A673 (cell line): ENCODE measurements around the gene SOAT1. TPM values are rescaled to one million over a fixed set of nuclear protein-coding genes. Genes with fewer than 3 reads are reported as not detected.
"Not testable (repeated sequence)": the region's sequence is repeated elsewhere in the genome, so short reads cannot be mapped to it uniquely, and the experiment has no call there.

Experiments used
- BruUV-seq: library from RNA; stranded (reverse); fragments of 400-500 nt; replicated peaks from 2 replicates; lab custom pipeline; 2021; lab: Mats Ljungman, UMichigan
- CTCF ChIA-PET: fragments of 300-600 bp; sonication (Branson Sonifier 250); formaldehyde crosslinking; loops from one replicate; lab custom pipeline; 2022; ENCODE audit warnings: antibody characterized with exemption; lab: Charles Lee
- POLR2A ChIA-PET: fragments of 300-600 bp; sonication (Branson Sonifier 250); formaldehyde crosslinking; loops from one replicate; lab custom pipeline; 2022; ENCODE audit warnings: antibody characterized with exemption; ENCODE audit not compliant: low non-redundant PET; lab: Charles Lee
- DNase-seq: peaks from one replicate; pipeline ENCODE4 v3.0.0-alpha.2; 2015; ENCODE audit warnings: low spot score
- H3K27ac ChIP-seq: fragments of 200-600 bp; sonication (generic); 2 replicates; pipeline ENCODE4 v1.5.1; 2016; ENCODE audit warnings: mixed run types, low read depth, mild to moderate bottlenecking, mixed read lengths, antibody characterized with exemption, low read length; ENCODE audit not compliant: poor library complexity, severe bottlenecking
- H3K27me3 ChIP-seq: fragments of 200-600 bp; sonication (generic); replicated peaks from 2 replicates; pipeline ENCODE4 v1.6.1; 2017; ENCODE audit warnings: mixed run types, low read depth, mild to moderate bottlenecking, mixed read lengths, antibody characterized with exemption, low read length; ENCODE audit not compliant: insufficient read depth, poor library complexity
- H3K36me3 ChIP-seq: fragments of 200-600 bp; sonication (generic); 2 replicates; pipeline ENCODE4 v1.6.1; 2016; ENCODE audit warnings: mixed run types, mild to moderate bottlenecking, mixed read lengths, antibody characterized with exemption, low read length; ENCODE audit not compliant: insufficient read depth, poor library complexity, severe bottlenecking
- H3K4me1 ChIP-seq: fragments of 200-600 bp; sonication (generic); 2 replicates; pipeline ENCODE4 v1.6.1; 2017; ENCODE audit warnings: mixed run types, mild to moderate bottlenecking, mixed read lengths, antibody characterized with exemption, low read length; ENCODE audit not compliant: insufficient read depth, poor library complexity, severe bottlenecking
- H3K4me3 ChIP-seq: fragments of 200-600 bp; sonication (generic); 2 replicates; pipeline ENCODE4 v1.5.1; 2016; ENCODE audit warnings: low read depth, mixed run types, mild to moderate bottlenecking, mixed read lengths, low read length; ENCODE audit not compliant: poor library complexity, severe bottlenecking
- H3K9me3 ChIP-seq: fragments of 200-600 bp; sonication (generic); 2 replicates; pipeline ENCODE4 v1.6.1; 2016; ENCODE audit warnings: mixed run types, low read depth, mild to moderate bottlenecking, mixed read lengths, antibody characterized with exemption, low read length; ENCODE audit not compliant: poor library complexity, severe bottlenecking
- CTCF ChIP-seq: fragments of 300-800, 200-600 bp; sonication (generic); conservative IDR thresholded peaks from 2 replicates; pipeline ENCODE4 v1.5.1; 2017; ENCODE audit warnings: low read depth, mild to moderate bottlenecking, antibody characterized with exemption, low read length, moderate library complexity, mixed read lengths
- EZH2 ChIP-seq: fragments of 200-600 bp; sonication (generic); IDR thresholded peaks from 2 replicates; pipeline ENCODE4 v1.6.1; 2017; ENCODE audit warnings: borderline replicate concordance, low read depth, mild to moderate bottlenecking, mixed read lengths, antibody characterized with exemption, low read length; ENCODE audit not compliant: poor library complexity, severe bottlenecking
- intact Hi-C: fragments of 100-400 bp; cut with micrococcal nuclease; formaldehyde crosslinking; loops from one replicate; pipeline ENCODE4 v1.10.0; 2022; ENCODE audit not compliant: unreplicated experiment
- total RNA-seq: library from RNA; stranded (reverse); gene quantifications from 2 replicates; pipeline ENCODE4 v1.2.3, GENCODE V29; 2021

The SOAT1 gene
- total RNA-seq, 1 experiment from 2014 or later = 53.0 TPM

GRCh38 chr1:179352236-179352635 lies 58.6 kb downstream of the SOAT1 start:
- intact Hi-C loops = loop anchor here (5.0 kb wide), 1 partner anchor 160 kb away; no protein-coding TSS in a partner anchor
- peaks cover 7% of the 10 kb centered on the region for H3K36me3 ChIP-seq
- CTCF ChIA-PET = no interaction called here
- no peak overlapping the region for H3K4me3 ChIP-seq
- no peak overlapping the region for H3K27ac ChIP-seq
- H3K27me3 ChIP-seq = no peaks in the 10 kb centered on the region
- no peak for DNase-seq
- BruUV-seq = no TSS peak
- POLR2A ChIA-PET = no interaction called here
- H3K4me1 ChIP-seq = no peaks in the 10 kb centered on the region
- no peaks in the 10 kb centered on the region for H3K9me3 ChIP-seq
- no peak for TF ChIP-seq CTCF
- no peak for TF ChIP-seq EZH2

- ChIA-PET POLR2A (no interaction called here), CTCF (no interaction called here)
- no peak for DNase-seq
- intact Hi-C loops = loop anchor here (5.0 kb wide), 1 partner anchor 161 kb away; no protein-coding TSS in a partner anchor
- Histone ChIP-seq H3K4me1 (no peaks in the 10 kb centered on the region), H3K9me3 (no peaks in the 10 kb centered on the region), H3K4me3 (no peak overlapping the region), H3K36me3 (peaks cover 4% of the 10 kb centered on the region), H3K27ac (no peak overlapping the region), H3K27me3 (no peaks in the 10 kb centered on the region)
- no peak for TF ChIP-seq EZH2
- no peak for TF ChIP-seq CTCF
- BruUV-seq = no TSS peak
Observed at GRCh38 chr1:179353546-179353945, 59.9 kb downstream of the SOAT1 start.

GRCh38 chr1:179361631-179362030 lies 68.0 kb downstream of the SOAT1 start:
- H3K4me3 ChIP-seq, H3K4me1 ChIP-seq, CTCF ChIA-PET, H3K9me3 ChIP-seq, POLR2A ChIA-PET, H3K27ac ChIP-seq, intact Hi-C loops, H3K27me3 ChIP-seq, DNase-seq, H3K36me3 ChIP-seq, BruUV-seq: not testable (repeated sequence)

- intact Hi-C loops = loop anchor here (5.0 kb wide), 2 partner anchors 243 to 823 kb away; no protein-coding TSS in a partner anchor
- TSS peak; percentile 99 for BruUV-seq
- Histone ChIP-seq H3K4me1 (no peaks in the 10 kb centered on the region), H3K36me3 (no peaks in the 10 kb centered on the region), H3K4me3 (peak within 1 kb of the TSS; percentile 60), H3K27me3 (no peaks in the 10 kb centered on the region), H3K27ac (peak within 1 kb of the TSS; percentile 97), H3K9me3 (no peaks in the 10 kb centered on the region)
- peak; percentile 95 for DNase-seq
- ChIA-PET POLR2A (no interaction called here), CTCF (no interaction called here)
- TF ChIP-seq EZH2 (no peak), CTCF (no peak; the same call in 1 of the 2 replicates)
Observed at GRCh38 chr1:179365342-179366092, 71.9 kb downstream of the SOAT1 start, which contains the start of gene AXDND1. Gene AXDND1, plus strand, starts transcription at chr1:179365971. Its CDS starts 539 bp downstream, at chr1:179366510.
